Neural cell (in vitro differentiated cells): ENCODE data around the gene PPM1D. TPM values are rescaled to one million over a fixed set of nuclear protein-coding genes. Genes with fewer than 3 reads are reported as not detected.

Experiments
- H2AFZ ChIP-seq: fragments of 200-600, 300-800 bp; sonication (generic), shearing (Covaris generic); 2 replicates; pipeline ENCODE4 v1.6.0; 2014; ENCODE audit warnings: low read depth, mild to moderate bottlenecking, antibody characterized with exemption, low read length, moderate library complexity
- H3F3A ChIP-seq: fragments of 200-600 bp; shearing (Covaris generic); 2 replicates; pipeline ENCODE4 v1.6.1; 2016; ENCODE audit warnings: mild to moderate bottlenecking, moderate library complexity, mixed read lengths, antibody characterized with exemption, low read length; ENCODE audit not compliant: insufficient read depth, poor library complexity, severe bottlenecking
- H3K27ac ChIP-seq: fragments of 200-600, 300-800 bp; sonication (generic), shearing (Covaris generic); 2 replicates; pipeline ENCODE4 v1.5.1; 2014; ENCODE audit warnings: mild to moderate bottlenecking, low read length, moderate library complexity
- H3K27me3 ChIP-seq: fragments of 300-800, 200-600 bp; sonication (generic), shearing (Covaris generic); 2 replicates; pipeline ENCODE4 v1.6.0; 2014; ENCODE audit warnings: mild to moderate bottlenecking, low read depth, low read length, moderate library complexity; ENCODE audit not compliant: insufficient read depth
- H3K36me3 ChIP-seq: fragments of 300-800, 200-600 bp; sonication (generic), shearing (Covaris generic); 2 replicates; pipeline ENCODE4 v1.5.1; 2014; ENCODE audit warnings: mild to moderate bottlenecking, antibody characterized with exemption, low read length, moderate library complexity; ENCODE audit not compliant: insufficient read depth
- H3K4me2 ChIP-seq: fragments of 300-800, 200-600 bp; sonication (generic), shearing (Covaris generic); 2 replicates; pipeline ENCODE4 v1.6.0; 2014; ENCODE audit warnings: mild to moderate bottlenecking, low read length
- H3K4me3 ChIP-seq: fragments of 300-800, 200-600 bp; sonication (generic), shearing (Covaris generic); 2 replicates; pipeline ENCODE4 v1.5.1; 2014; ENCODE audit warnings: mild to moderate bottlenecking, low read length, moderate library complexity
- H3K79me2 ChIP-seq: fragments of 200-600 bp; shearing (Covaris generic); replicated peaks from 2 replicates; pipeline ENCODE4 v1.6.0; 2014; ENCODE audit warnings: mild to moderate bottlenecking, low read length, moderate library complexity; ENCODE audit not compliant: insufficient read depth
- H3K9ac ChIP-seq: fragments of 300-800, 200-600 bp; sonication (generic), shearing (Covaris generic); 2 replicates; pipeline ENCODE4 v1.6.1; 2016; ENCODE audit warnings: mild to moderate bottlenecking, low read length, mixed read lengths
- H3K9me2 ChIP-seq: fragments of 200-600 bp; shearing (Covaris generic); 2 replicates; pipeline ENCODE4 v1.6.1; 2016; ENCODE audit warnings: mild to moderate bottlenecking, low read length, mixed read lengths; ENCODE audit not compliant: insufficient read depth
- H3K9me3 ChIP-seq: fragments of 200-600, 300-800 bp; sonication (generic), shearing (Covaris generic); 2 replicates; pipeline ENCODE4 v1.6.1; 2016; ENCODE audit warnings: mild to moderate bottlenecking, mixed run types, low read length, moderate library complexity, mixed read lengths
- H4K20me1 ChIP-seq: fragments of 200-600 bp; shearing (Covaris generic); 2 replicates; pipeline ENCODE4 v1.6.1; 2016; ENCODE audit warnings: mild to moderate bottlenecking, mixed run types; ENCODE audit not compliant: insufficient read depth
- EP300 ChIP-seq: fragments of 450-650 bp; conservative IDR thresholded peaks from 2 replicates; pipeline ENCODE4 v1.6.1; 2014; ENCODE audit warnings: antibody characterized with exemption, mild to moderate bottlenecking, moderate library complexity; ENCODE audit not compliant: poor library complexity, severe bottlenecking
- EZH2 ChIP-seq: fragments of 200-600, 300-800 bp; shearing (Covaris generic), sonication (generic); IDR thresholded peaks from 2 replicates; pipeline ENCODE4 v1.6.1; 2014; ENCODE audit warnings: antibody characterized with exemption, low read length, borderline replicate concordance, mild to moderate bottlenecking; ENCODE audit not compliant: insufficient read depth, poor library complexity, severe bottlenecking
- MXI1 ChIP-seq: fragments of 450-650 bp; conservative IDR thresholded peaks from 2 replicates; pipeline ENCODE4 v1.6.1; 2014; ENCODE audit warnings: antibody characterized with exemption, mild to moderate bottlenecking; ENCODE audit not compliant: poor library complexity, severe bottlenecking
- POLR2AphosphoS5 ChIP-seq: IDR thresholded peaks from 2 replicates; pipeline ENCODE4 v1.6.1; 2012
- RAD21 ChIP-seq: fragments of 450-650 bp; conservative IDR thresholded peaks from 2 replicates; pipeline ENCODE4 v1.6.1; 2014; ENCODE audit warnings: antibody characterized with exemption, mild to moderate bottlenecking, moderate library complexity
- REST ChIP-seq: IDR thresholded peaks from 2 replicates; pipeline ENCODE4 v1.6.1; 2012; ENCODE audit warnings: borderline replicate concordance
- SMC3 ChIP-seq: fragments of 450-650 bp; conservative IDR thresholded peaks from 2 replicates; pipeline ENCODE4 v1.6.1; 2014; ENCODE audit warnings: antibody characterized with exemption, mild to moderate bottlenecking, moderate library complexity; ENCODE audit not compliant: poor library complexity
- TAF1 ChIP-seq: IDR thresholded peaks from 2 replicates; pipeline ENCODE4 v1.6.1; 2012; ENCODE audit warnings: low read depth
- polyA plus RNA-seq: library from polyadenylated mRNA; depleted of rRNA; stranded (reverse); fragments of >200 nt; gene quantifications from 2 replicates; pipeline ENCODE4 v1.2.3, GENCODE V29; 2014
- TF ChIP-seq, protein P1 (sequence below): fragments of 450-650 bp; IDR thresholded peaks from 2 replicates; pipeline ENCODE4 v1.5.1; 2014; ENCODE audit warnings: antibody characterized with exemption, mild to moderate bottlenecking, moderate library complexity; ENCODE audit not compliant: poor library complexity, severe bottlenecking

The PPM1D gene
- polyA plus RNA-seq, 1 donor from 2014 or later, result 14.7 TPM

- no peak overlapping the region for H2AFZ ChIP-seq
- no peaks in the 10 kb centered on the region for H3K9me3 ChIP-seq
- H3K27me3 ChIP-seq, result no peaks in the 10 kb centered on the region
- no peak overlapping the region for H3K9ac ChIP-seq
- TF ChIP-seq EP300 (no peak), EZH2 (no peak), REST (no peak), SMC3 (no peak)
- TF ChIP-seq, protein P1, sequence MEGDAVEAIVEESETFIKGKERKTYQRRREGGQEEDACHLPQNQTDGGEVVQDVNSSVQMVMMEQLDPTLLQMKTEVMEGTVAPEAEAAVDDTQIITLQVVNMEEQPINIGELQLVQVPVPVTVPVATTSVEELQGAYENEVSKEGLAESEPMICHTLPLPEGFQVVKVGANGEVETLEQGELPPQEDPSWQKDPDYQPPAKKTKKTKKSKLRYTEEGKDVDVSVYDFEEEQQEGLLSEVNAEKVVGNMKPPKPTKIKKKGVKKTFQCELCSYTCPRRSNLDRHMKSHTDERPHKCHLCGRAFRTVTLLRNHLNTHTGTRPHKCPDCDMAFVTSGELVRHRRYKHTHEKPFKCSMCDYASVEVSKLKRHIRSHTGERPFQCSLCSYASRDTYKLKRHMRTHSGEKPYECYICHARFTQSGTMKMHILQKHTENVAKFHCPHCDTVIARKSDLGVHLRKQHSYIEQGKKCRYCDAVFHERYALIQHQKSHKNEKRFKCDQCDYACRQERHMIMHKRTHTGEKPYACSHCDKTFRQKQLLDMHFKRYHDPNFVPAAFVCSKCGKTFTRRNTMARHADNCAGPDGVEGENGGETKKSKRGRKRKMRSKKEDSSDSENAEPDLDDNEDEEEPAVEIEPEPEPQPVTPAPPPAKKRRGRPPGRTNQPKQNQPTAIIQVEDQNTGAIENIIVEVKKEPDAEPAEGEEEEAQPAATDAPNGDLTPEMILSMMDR, result peak; percentile 24
- H3K4me2 ChIP-seq, result no peak overlapping the region
- no peaks in the 10 kb centered on the region for H3K36me3 ChIP-seq
- no peak overlapping the region for H3K27ac ChIP-seq
- H3F3A ChIP-seq, result no peaks in the 10 kb centered on the region
- no peaks in the 10 kb centered on the region for H3K79me2 ChIP-seq
- H3K9me2 ChIP-seq, result no peaks in the 10 kb centered on the region
- no peak overlapping the region for H3K4me3 ChIP-seq
- H4K20me1 ChIP-seq, result no peaks in the 10 kb centered on the region
These were observed 40.5 kb downstream of the PPM1D start for GRCh38 chr17:60640503-60640902.

GRCh38 chr17:60641126-60641525, 41.1 kb downstream of the PPM1D start:
- H3K36me3 ChIP-seq, result no peaks in the 10 kb centered on the region
- no peak overlapping the region for H3K27ac ChIP-seq
- no peaks in the 10 kb centered on the region for H4K20me1 ChIP-seq
- no peak overlapping the region for H3K9ac ChIP-seq
- no peak overlapping the region for H3K4me2 ChIP-seq
- H2AFZ ChIP-seq, result no peak overlapping the region
- H3K79me2 ChIP-seq, result no peaks in the 10 kb centered on the region
- no peaks in the 10 kb centered on the region for H3F3A ChIP-seq
- H3K9me3 ChIP-seq, result no peaks in the 10 kb centered on the region
- no peaks in the 10 kb centered on the region for H3K9me2 ChIP-seq
- H3K4me3 ChIP-seq, result no peak overlapping the region
- no peaks in the 10 kb centered on the region for H3K27me3 ChIP-seq
- no peak for TF ChIP-seq SMC3
- TF ChIP-seq, protein P1, result no peak
- no peak for TF ChIP-seq EZH2
- TF ChIP-seq EP300, result no peak
- no peak for TF ChIP-seq POLR2AphosphoS5
- TF ChIP-seq REST, result no peak
- TF ChIP-seq MXI1, result no peak
- no peak for TF ChIP-seq TAF1
- no peak for TF ChIP-seq RAD21
